Measurements from ENCODE around the gene CCDC141. TPM values are rescaled to one million over a fixed set of nuclear protein-coding genes. Genes with fewer than 3 reads are reported as not detected.

The CCDC141 gene
- polyA plus RNA-seq, 5 donors, result 2.3 to 3.4 (median 3.4) TPM

GRCh38 chr2:178914259-178914849 is 135.6 kb downstream of the CCDC141 start:
- DNase-seq, result peak; percentile 46 to 64

- no peak for DNase-seq
Observed at GRCh38 chr2:178913049-178913441, 136.9 kb downstream of the CCDC141 start.

GRCh38 chr2:178912416-178913048 is 137.4 kb downstream of the CCDC141 start:
- DNase-seq, result no peak

GRCh38 chr2:178911039-178911438 is 138.9 kb downstream of the CCDC141 start:
- no peak for DNase-seq

GRCh38 chr2:178910005-178910404 is 139.9 kb downstream of the CCDC141 start:
- DNase-seq, result no peak

- no peak for DNase-seq
Observed at GRCh38 chr2:178909507-178909906, 140.4 kb downstream of the CCDC141 start.

GRCh38 chr2:178908810-178909209 is 141.1 kb downstream of the CCDC141 start:
- no peak for DNase-seq

- DNase-seq, result no peak
Observed at GRCh38 chr2:178905261-178905660, 144.7 kb downstream of the CCDC141 start.

- no peak for DNase-seq
Observed at GRCh38 chr2:178899656-178900055, 150.3 kb downstream of the CCDC141 start.

GRCh38 chr2:178895872-178896271 is 154.1 kb downstream of the CCDC141 start:
- DNase-seq, result no peak

- no peak for DNase-seq
Observed at GRCh38 chr2:178895171-178895570, 154.8 kb downstream of the CCDC141 start.

- DNase-seq, result no peak
Observed at GRCh38 chr2:178892751-178893625, 156.9 kb downstream of the CCDC141 start.

GRCh38 chr2:178891959-178892485 is 157.9 kb downstream of the CCDC141 start:
- DNase-seq, result no peak

GRCh38 chr2:178891265-178891958 is 158.5 kb downstream of the CCDC141 start:
- peak; percentile 42 to 48 for DNase-seq

GRCh38 chr2:178886006-178886405 is 163.9 kb downstream of the CCDC141 start:
- DNase-seq, result no peak

GRCh38 chr2:178884440-178884839 is 165.5 kb downstream of the CCDC141 start:
- DNase-seq, result no peak

- no peak for DNase-seq
Observed at GRCh38 chr2:178882666-178883440, 167.1 kb downstream of the CCDC141 start.

- DNase-seq, result no peak
Observed at GRCh38 chr2:178881075-178881474, 168.9 kb downstream of the CCDC141 start.

GRCh38 chr2:178880257-178880656 is 169.7 kb downstream of the CCDC141 start:
- DNase-seq, result no peak

GRCh38 chr2:178877874-178878273 is 172.1 kb downstream of the CCDC141 start:
- DNase-seq, result no peak
